Measurements from ENCODE around the gene RASA3. TPM values are rescaled to one million over a fixed set of nuclear protein-coding genes. Genes with fewer than 3 reads are reported as not detected.

RASA3 gene
- polyA plus RNA-seq, 1 donor from 2014 or later = 8.5 TPM

DNA sequence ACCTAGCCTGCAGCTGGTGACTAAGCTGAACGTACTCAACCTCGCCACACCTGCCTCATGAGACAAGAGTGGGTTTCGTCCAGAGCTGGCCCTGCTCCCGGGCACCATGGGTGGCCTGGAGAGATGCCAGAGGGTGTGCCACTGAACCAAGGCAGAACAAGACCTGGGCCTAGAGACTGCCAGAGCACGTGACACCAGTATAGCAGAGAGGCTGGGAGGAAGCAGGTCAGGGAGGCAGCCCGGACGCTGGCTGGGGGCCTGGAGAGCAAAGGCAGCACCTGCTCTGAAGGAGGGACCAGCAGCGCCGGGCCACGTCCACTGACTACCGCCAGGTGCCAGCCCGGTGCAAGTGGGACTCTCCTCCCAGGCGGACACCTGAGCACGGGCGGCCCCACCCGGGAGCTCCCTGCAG is 151.2 kb downstream of the RASA3 start:
- H3K9me2 ChIP-seq (ENCODE audit: insufficient read depth, low read length) = no peaks in the 10 kb centered on the region
- H3K27me3 ChIP-seq (ENCODE audit: insufficient read depth, low read depth, low read length) = no peaks in the 10 kb centered on the region
- H3F3A ChIP-seq (ENCODE audit: insufficient read depth, low read length, poor library complexity, severe bottlenecking) = no peaks in the 10 kb centered on the region
- H3K36me3 ChIP-seq (ENCODE audit: insufficient read depth, low read length) = no peaks in the 10 kb centered on the region
- H2AFZ ChIP-seq (ENCODE audit: low read depth, low read length) = no peak overlapping the region
- no peak overlapping the region for H3K4me2 ChIP-seq (ENCODE audit: low read length)
- no peaks in the 10 kb centered on the region for H3K79me2 ChIP-seq (replicated peaks; ENCODE audit: insufficient read depth, low read length)
- no peak overlapping the region for H3K27ac ChIP-seq (ENCODE audit: low read length)
- no peaks in the 10 kb centered on the region for H4K20me1 ChIP-seq (ENCODE audit: insufficient read depth)
- no peak overlapping the region for H3K4me3 ChIP-seq (ENCODE audit: low read length)
- no peak overlapping the region for H3K9ac ChIP-seq (ENCODE audit: low read length)
- no peak for TF ChIP-seq SMC3 (conservative IDR thresholded peaks at IDR 0.05; ENCODE audit: poor library complexity)
- no peak for TF ChIP-seq POLR2AphosphoS5 (IDR thresholded peaks at IDR 0.05)
- no peak for TF ChIP-seq REST (IDR thresholded peaks at IDR 0.05; ENCODE audit: borderline replicate concordance)
- no peak for TF ChIP-seq CTCF (IDR thresholded peaks at IDR 0.05; ENCODE audit: poor library complexity, severe bottlenecking)
- no peak for TF ChIP-seq TAF1 (IDR thresholded peaks at IDR 0.05; ENCODE audit: low read depth)
- no peak for TF ChIP-seq EP300 (conservative IDR thresholded peaks at IDR 0.05; ENCODE audit: poor library complexity, severe bottlenecking)
- no peaks in the 10 kb centered on the region for H3K9me3 ChIP-seq (ENCODE audit: low read length)

- Histone ChIP-seq H3K9me3 (ENCODE audit: low read length) (no peaks in the 10 kb centered on the region), H3K9me2 (ENCODE audit: insufficient read depth, low read length) (no peaks in the 10 kb centered on the region), H3K4me3 (ENCODE audit: low read length) (no peak overlapping the region), H3K36me3 (ENCODE audit: insufficient read depth, low read length) (no peaks in the 10 kb centered on the region), H3F3A (ENCODE audit: insufficient read depth, low read length, poor library complexity, severe bottlenecking) (no peaks in the 10 kb centered on the region), H4K20me1 (ENCODE audit: insufficient read depth) (no peaks in the 10 kb centered on the region), H3K27ac (ENCODE audit: low read length) (no peak overlapping the region), H3K27me3 (ENCODE audit: insufficient read depth, low read depth, low read length) (no peaks in the 10 kb centered on the region), H3K9ac (ENCODE audit: low read length) (no peak overlapping the region), H2AFZ (ENCODE audit: low read depth, low read length) (no peak overlapping the region), H3K4me2 (ENCODE audit: low read length) (no peak overlapping the region), H3K79me2 (replicated peaks; ENCODE audit: insufficient read depth, low read length) (no peaks in the 10 kb centered on the region)
- TF ChIP-seq EZH2 (IDR thresholded peaks at IDR 0.05; ENCODE audit: borderline replicate concordance, insufficient read depth, low read length, poor library complexity, severe bottlenecking) = no peak
- no peak for TF ChIP-seq MXI1 (conservative IDR thresholded peaks at IDR 0.05; ENCODE audit: poor library complexity, severe bottlenecking)
- no peak for TF ChIP-seq REST (IDR thresholded peaks at IDR 0.05; ENCODE audit: borderline replicate concordance)
- TF ChIP-seq CTCF (IDR thresholded peaks at IDR 0.05; ENCODE audit: poor library complexity, severe bottlenecking) = no peak
- TF ChIP-seq POLR2AphosphoS5 (IDR thresholded peaks at IDR 0.05) = no peak
- TF ChIP-seq TAF1 (IDR thresholded peaks at IDR 0.05; ENCODE audit: low read depth) = no peak
- TF ChIP-seq RAD21 (conservative IDR thresholded peaks at IDR 0.05) = no peak
- no peak for TF ChIP-seq EP300 (conservative IDR thresholded peaks at IDR 0.05; ENCODE audit: poor library complexity, severe bottlenecking)
- TF ChIP-seq SMC3 (conservative IDR thresholded peaks at IDR 0.05; ENCODE audit: poor library complexity) = no peak
These were observed 151.8 kb downstream of the RASA3 start for GRCh38 chr13:113980489-113981064.
